ENCODE measurements around the gene ME3. TPM values are rescaled to one million over a fixed set of nuclear protein-coding genes. Genes with fewer than 3 reads are reported as not detected.
"Not testable (repeated sequence)": the region's sequence is repeated elsewhere in the genome, so short reads cannot be mapped to it uniquely, and the experiment has no call there.

Gene ME3
- total RNA-seq, 1 donor from 2014 or later = 28.9 TPM

DNA sequence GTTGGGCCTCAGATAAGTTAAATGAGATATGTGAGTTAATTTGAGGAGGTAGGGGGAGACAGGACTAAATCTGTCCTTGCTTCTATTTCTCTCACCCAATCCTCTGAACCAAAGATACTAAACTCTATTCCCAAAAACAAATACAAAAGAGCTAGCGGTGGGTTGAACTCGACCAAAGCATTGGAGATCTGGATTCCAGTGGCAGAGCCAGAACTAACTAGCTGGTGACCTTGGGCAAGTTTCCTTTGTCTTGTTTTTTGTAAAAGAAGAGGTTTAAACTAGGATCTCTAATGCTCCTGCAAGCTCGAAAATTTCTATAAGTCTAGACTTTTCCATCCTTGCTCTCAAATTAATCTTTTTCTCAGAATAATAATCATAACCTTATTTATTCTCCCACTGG, 1.5 kb downstream of the ME3 start:
- intact Hi-C loops (cut with DNase I) = loop anchor here (5.0 kb wide), 2 partner anchors 44 to 131 kb away; partner anchors contain the start of gene PRSS23
- ATAC-seq = no peak
- DNase-seq (ENCODE audit: missing footprints) = no peak

GRCh38 chr11:86670181-86670580, 2.2 kb downstream of the ME3 start:
- intact Hi-C loops (cut with DNase I) = loop anchor here (5.0 kb wide), 2 partner anchors 43 to 132 kb away; partner anchors contain the start of gene PRSS23
- no peak for ATAC-seq
- no peak for DNase-seq (ENCODE audit: missing footprints)

- DNase-seq (ENCODE audit: missing footprints) (no peak), ATAC-seq (no peak)
- intact Hi-C loops (cut with DNase I) = no loop called here
These were observed 3.0 kb downstream of the ME3 start for GRCh38 chr11:86669424-86669823.

GRCh38 chr11:86668929-86669328, 3.5 kb downstream of the ME3 start:
- no peak for ATAC-seq
- intact Hi-C loops (cut with DNase I) = no loop called here
- no peak for DNase-seq (ENCODE audit: missing footprints)

DNA sequence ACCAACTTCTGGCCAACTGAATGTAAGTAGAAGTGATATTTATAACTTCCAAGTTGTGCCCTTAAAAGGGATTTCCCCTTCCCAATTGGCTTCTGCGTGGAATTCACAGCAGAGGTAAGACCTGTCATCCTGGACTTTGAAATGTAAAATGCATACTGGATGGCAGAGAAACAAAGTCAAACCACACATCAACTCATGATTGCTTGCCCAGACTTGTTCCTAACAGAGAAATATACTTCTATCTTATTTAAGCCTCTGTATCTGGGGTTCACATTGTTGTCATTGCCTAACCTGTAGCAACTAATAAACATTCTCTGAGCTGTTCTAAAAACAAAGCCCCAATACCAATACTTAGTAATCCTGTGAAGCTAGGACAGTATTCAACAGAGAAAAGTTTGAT, 6.2 kb downstream of the ME3 start:
- ATAC-seq (no peak), DNase-seq (ENCODE audit: missing footprints) (no peak)
- intact Hi-C loops (cut with DNase I) = no loop called here

GRCh38 chr11:86664930-86665329, 7.5 kb downstream of the ME3 start:
- ATAC-seq (no peak), DNase-seq (ENCODE audit: missing footprints) (no peak)
- intact Hi-C loops (cut with DNase I) = no loop called here

DNA sequence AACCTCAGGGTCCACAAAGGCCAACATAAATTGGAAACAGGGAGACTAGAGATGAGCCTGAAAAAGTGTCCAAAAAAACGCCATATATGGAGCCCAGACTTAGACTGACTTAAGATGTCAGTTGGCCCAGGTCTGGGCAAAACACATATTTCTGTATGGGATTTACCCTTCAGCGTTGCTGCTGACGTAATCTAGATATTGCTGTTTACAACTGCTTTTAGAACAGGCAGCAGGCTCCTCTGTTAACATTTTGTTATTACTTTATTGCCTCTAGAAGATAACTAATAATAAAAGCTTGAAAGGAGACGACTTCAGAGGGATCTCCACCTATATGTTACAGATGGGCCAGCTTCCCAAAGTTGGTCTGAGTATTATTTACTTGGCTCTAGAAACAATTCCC, 8.7 kb downstream of the ME3 start:
- DNase-seq (ENCODE audit: missing footprints) (no peak), ATAC-seq (no peak)
- intact Hi-C loops (cut with DNase I) = no loop called here

DNA sequence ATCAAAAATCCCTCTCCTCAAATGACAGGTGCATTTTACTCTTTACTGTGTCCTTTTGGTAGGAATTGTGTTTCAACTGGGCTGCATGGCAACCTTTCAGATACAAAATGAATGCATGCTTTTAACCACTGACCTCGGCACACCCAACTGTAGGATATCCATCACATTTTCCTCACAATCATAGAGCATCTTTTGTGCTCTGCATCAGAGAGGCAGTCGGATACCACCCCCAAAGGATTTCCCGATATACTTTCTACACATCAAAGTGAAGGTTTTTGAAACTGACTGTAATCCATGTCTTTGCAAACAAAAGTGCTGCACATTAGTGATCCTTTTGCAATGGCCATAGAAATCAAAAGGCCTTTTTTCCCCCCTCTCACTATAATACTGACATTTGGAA, 9.1 kb downstream of the ME3 start:
- intact Hi-C loops (cut with DNase I) = no loop called here
- DNase-seq (ENCODE audit: missing footprints) (no peak), ATAC-seq (no peak)

DNA sequence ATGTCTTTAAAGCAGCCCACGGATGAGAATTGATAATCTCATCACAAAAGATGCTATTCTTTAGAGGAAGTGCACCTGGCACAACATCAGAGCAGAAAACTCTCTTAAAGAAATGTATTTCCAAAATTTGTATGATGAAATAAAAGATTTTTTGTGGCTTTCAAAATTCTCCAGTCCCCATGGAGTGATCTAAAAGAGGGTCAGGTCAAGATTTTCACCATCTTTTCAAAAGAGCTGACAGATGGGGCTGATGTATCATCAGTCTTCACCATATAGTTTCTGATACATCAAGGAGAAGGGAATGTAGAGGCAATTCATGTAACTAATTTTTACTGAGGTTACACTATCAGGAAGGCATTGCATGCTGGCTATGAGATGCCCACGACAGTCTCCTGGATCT, 11.7 kb downstream of the ME3 start:
- DNase-seq (ENCODE audit: missing footprints) = no peak
- intact Hi-C loops (cut with DNase I) = no loop called here
- ATAC-seq = no peak

GRCh38 chr11:86660088-86660487, 12.3 kb downstream of the ME3 start:
- DNase-seq (ENCODE audit: missing footprints) (no peak), ATAC-seq (no peak)
- intact Hi-C loops (cut with DNase I) = no loop called here

DNA sequence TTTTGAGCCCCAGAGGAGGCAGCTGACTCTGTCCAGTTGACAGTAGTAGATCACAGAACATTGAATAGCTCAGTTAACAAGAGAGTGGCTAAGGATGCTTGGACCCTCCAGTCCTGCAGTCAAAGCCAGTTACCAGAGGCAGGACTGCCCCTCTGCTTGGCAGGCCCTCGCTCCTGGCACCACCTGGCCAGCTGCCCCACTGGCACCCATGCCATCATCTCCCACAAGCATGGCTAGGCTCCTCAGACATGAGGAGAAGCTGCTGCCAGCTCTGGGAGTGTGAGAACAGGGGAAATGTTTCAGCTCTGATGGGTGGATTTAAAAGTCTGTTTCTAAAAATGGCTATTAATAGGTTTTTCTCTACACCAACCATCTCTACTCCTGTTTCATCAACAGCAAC, 13.9 kb downstream of the ME3 start:
- no peak for DNase-seq (ENCODE audit: missing footprints)
- ATAC-seq = no peak
- intact Hi-C loops (cut with DNase I) = no loop called here

DNA sequence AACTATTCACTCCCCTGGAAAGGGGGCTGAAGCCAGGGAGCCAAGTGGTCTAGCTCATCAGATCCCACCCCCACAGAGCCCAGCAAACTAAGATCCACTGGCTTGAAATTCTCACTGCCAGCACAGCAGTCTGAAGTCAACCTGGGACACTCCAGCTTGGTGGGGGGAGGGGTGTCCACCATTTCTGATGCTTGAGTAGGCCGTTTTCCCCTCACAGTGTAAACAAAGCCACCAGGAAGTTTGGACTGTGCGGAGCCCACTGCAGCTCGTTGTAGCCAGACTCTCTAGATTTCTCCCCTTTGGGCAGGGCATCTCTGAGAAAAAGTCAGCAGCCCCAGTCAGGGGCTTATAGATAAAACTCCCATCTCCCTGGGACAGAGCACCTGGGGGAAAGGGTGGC, 27.2 kb downstream of the ME3 start:
- ATAC-seq; intact Hi-C loops (cut with DNase I); DNase-seq (ENCODE audit: missing footprints): not testable (repeated sequence)

DNA sequence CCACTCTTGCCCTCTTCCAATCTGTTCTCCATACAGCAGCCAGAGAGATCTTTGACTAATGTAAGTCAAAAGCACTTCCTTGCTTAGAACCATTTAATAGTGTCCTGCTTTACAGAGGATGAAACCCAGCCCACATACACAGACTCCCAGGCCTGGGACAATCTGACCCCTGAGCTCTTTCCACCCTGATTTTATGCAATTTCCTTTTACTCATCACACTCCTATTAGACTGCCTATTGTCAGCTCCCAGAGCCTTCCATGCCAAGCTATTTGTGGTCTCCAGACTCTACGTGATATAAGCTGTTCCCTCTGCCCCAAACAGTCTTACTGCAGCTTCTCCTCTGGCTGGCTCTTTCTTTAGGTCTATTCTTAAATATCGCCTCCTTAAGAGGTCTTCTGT, 28.1 kb downstream of the ME3 start:
- no peak for DNase-seq (ENCODE audit: missing footprints)
- intact Hi-C loops (cut with DNase I) = no loop called here
- no peak for ATAC-seq

DNA sequence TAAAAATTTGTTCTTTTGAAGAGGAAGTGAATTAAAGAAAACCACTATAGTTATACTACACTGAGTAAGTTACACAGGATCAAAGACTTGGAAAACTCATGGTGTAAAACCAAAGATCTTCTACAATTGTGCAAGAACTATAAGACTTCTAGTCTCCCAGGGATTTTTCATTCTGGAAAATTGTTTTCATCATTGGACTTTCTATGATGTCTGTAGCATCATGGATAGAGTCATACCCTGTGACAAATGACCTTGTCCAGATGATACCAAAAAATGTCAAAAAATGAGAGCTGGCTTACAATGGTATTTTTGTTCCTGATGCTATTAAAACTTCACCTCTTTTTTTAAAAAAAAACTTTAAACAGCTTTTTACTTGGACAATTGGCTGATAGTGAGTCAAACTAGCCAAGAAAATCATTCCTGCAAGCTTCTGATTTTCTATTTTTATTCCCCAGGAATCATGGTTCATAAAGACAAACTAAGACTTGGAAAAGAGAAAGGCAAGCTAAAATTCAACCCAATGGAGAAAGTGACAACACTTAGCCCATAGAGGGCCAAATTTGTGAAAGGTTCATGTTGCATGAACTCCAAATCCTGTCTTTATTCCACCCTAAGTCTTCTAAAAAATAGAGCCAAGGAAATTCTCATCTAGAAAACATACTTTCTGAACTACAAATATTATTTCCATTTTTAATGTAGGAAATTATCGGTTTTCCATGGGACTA, 30.7 kb downstream of the ME3 start:
- DNase-seq (ENCODE audit: missing footprints) (no peak), ATAC-seq (no peak)
- intact Hi-C loops (cut with DNase I) = no loop called here

GRCh38 chr11:86639137-86639536, 33.3 kb downstream of the ME3 start:
- intact Hi-C loops (cut with DNase I) = loop anchor here (5.0 kb wide), 1 partner anchor 612 kb away; no protein-coding TSS in a partner anchor
- ATAC-seq (no peak), DNase-seq (ENCODE audit: missing footprints) (no peak)

DNA sequence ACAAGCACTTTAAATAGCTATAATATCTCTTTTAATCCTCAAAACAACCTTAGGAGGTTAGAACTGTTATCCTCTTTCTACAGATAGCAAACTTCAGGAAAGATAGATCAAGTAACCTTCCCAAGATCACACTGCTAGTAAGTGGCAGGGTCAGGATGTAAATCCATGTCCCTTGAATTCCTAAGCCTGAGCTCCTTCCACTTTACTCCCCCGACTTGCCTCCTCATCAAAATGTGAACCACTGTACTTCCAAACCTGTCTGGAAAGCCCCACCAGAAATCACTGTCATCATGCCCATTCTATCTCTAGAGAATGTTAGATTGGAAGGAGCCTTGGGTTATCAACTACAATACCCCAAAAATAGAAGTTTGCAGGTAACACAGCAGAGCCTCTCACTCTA, 33.7 kb downstream of the ME3 start:
- no peak for DNase-seq (ENCODE audit: missing footprints)
- no peak for ATAC-seq
- intact Hi-C loops (cut with DNase I) = loop anchor here (5.0 kb wide), 1 partner anchor 611 kb away; no protein-coding TSS in a partner anchor

DNA sequence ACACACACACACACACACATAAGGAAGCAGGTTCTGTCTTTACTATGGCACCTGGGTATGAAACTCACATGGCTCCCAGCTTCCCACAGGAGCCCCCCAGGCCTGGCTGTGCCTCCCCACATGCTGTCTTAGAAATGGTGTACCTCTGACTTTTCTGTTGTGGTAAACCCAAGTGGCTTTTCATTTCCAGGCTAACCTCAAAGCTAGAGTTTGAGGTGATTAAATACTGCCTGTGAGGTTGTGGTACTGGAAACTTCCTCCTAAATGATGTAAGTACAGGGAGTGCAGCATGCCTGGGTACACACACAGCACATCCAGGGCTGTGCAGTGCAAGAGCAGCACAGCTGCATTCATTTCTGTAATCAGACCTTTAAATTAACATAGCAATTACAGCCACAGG, 34.4 kb downstream of the ME3 start:
- no peak for ATAC-seq
- intact Hi-C loops (cut with DNase I) = loop anchor here (5.0 kb wide), 1 partner anchor 611 kb away; no protein-coding TSS in a partner anchor
- DNase-seq (ENCODE audit: missing footprints) = no peak

- ATAC-seq = no peak
- DNase-seq (ENCODE audit: missing footprints) = no peak
- intact Hi-C loops (cut with DNase I) = loop anchor here (5.0 kb wide), 1 partner anchor 609 kb away; no protein-coding TSS in a partner anchor
These were observed 36.1 kb downstream of the ME3 start for GRCh38 chr11:86636275-86636674.

- intact Hi-C loops (cut with DNase I) = no loop called here
- no peak for DNase-seq (ENCODE audit: missing footprints)
- no peak for ATAC-seq
These were observed 39.7 kb downstream of the ME3 start for GRCh38 chr11:86632499-86633269.
